CD4-positive, alpha-beta T cell treated with Interferon gamma for 1 hour (primary cell): ENCODE results near the gene NT5C3B.
"Not testable (repeated sequence)": the region's sequence is repeated elsewhere in the genome, so short reads cannot be mapped to it uniquely, and the experiment has no call there.

Experiments used
- DNase-seq: peaks from one replicate; pipeline ENCODE4 v3.0.0-alpha.2; 2020

NT5C3B gene

DNA sequence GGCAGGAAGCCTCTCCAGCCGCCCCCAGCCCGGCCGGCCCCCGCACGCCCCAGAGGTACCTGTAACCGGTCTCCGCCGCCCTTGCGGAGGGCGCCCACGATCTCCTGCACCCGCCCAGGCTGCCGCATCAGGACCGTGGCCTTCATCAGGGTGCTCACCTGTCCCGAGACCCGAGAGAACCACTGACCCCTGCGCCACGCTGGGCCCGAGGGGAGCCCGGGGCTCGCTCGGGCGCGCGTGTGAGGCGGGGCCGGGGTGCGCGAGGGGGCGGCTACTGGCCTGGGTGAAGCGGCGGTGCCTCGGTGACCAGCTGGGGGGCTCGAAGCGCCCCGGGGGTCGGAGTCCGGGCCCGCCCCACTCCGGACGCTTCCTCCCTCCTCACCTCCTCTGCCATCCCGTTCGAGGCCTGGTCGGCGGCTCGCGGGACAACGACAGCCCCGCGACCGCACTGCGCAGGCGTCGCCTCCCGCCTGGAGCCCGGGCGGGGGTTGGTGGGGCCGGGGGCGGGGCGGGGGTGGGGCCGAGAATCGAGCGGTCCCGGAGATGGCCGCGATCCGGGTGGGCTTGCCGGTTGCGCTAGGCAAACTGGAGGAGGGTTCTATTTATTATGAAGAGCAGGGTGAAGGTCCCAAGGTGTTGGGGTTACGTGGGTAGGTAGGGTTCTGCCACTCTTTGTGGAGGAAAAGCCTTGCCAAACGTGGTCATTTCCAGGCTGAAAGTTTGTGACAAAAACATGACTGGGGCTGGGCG lies at the start of gene NT5C3B:
NT5C3B (minus strand) TSS at position 433 of the 750 bp plus-strand sequence; CDS start at position 394, 39 bp downstream.
- DNase-seq: peak; percentile 45

DNA sequence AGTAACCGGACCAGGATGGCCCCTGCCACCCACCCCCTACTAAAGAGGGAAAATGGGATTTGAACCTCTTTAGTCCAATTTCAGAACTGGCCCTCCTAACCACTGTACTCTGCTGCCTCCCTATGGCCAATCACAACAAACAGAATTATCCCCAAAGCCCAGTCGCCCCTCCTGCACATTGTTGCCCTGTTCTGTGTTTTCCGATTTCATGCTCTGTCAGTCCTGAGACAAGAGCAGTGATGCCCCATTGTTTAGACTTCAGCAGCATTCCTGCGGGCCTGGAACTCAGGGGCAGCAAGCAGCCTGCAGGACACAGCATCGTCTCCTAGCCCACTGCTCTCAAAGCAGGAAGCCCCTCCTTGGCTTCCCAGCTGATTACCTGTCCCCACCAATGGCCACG lies 49.7 kb upstream of the NT5C3B start:
- no peak for DNase-seq

DNA sequence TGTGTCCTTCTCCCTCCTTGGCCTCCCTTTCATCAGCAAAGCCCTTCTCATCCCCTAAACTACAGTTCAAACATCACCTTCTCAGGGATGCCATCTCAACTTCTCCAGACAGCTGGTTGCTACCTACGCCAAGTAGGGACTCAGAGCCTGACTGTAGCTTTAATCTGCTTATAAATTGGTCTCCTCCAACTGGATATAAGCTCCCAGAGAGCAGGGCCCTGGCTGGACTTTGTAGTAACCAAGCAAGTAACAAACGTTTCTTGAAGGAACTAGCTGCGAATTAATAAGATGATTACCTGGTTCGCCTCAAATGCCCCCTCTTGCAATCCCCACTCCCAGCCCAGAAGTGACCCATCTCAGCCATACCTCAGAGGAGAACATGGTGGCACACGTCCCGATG lies 46.7 kb upstream of the NT5C3B start:
- no peak for DNase-seq

DNA sequence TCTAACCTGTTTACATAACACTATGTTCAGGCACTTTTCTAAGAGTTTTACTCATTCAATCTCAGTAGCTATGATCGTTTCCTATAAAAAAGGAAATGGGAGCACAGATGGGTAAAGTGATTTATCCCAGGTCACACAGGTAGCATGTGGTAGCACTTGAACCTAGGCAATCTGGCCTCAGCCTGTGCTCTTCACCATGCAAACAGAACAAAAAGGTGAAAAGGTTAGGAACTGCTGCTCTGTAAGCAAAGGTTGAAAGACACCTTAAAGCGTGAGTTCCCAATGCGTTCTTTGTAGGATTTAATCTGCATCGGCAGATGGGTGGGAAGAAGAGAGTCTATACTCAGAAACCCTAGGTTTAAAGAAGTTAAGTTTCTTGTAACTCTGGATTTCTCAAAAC lies 44.1 kb upstream of the NT5C3B start:
- DNase-seq: no peak

DNA sequence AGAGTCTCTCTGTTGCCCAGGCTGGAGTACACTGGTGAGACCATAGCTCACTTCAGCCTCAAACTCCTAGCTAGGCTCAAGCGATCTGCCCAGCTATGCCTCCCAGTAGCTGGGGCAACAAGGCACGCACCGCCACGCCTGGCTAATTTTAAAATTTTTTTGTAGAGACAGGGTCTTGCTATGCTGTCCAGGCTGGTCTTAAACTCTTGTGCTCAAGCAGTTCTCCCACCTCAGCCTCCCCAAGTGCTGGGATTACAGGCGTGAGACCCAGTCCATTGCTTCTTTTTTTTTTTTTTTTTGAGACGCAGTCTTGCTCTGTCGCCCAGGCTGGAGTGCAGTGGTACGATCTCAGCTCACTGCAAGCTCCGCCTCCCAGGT lies 38.2 kb upstream of the NT5C3B start:
- not testable (repeated sequence) for DNase-seq

DNA sequence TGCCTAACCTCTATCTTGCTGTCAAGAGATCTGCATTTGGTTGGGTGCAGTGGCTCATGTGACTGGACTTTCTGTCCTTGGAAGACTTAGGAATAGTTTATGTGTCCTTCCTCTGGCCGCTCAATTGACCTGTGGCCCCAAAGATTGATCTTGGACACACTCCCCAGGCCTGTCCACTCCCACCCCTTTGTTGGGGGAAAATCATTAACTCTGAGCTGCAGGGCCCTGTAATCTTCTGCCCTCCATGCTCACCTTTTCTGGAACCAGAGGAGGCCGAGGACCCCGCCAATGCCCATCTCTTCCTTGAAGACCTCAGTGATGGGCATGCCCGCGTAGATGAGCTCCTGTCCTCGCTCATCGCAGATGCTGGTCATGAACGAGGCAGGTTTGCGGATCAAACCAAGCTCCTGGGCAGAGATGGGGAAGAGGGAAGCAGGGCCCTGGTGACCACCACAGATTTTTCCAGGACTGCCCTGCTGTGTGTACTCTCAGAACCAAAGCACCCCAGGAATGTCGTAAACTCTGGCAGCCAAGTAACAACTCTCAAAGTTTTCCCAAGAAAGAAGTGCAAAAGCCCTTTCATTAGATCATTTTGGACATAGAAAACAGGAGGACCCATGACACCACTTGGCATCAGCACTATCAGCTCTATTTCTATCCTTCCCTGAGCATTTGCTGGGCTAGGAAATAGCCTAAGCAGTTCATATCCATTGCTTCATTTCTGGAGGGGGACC lies 37.7 kb upstream of the NT5C3B start:
- no peak for DNase-seq

DNA sequence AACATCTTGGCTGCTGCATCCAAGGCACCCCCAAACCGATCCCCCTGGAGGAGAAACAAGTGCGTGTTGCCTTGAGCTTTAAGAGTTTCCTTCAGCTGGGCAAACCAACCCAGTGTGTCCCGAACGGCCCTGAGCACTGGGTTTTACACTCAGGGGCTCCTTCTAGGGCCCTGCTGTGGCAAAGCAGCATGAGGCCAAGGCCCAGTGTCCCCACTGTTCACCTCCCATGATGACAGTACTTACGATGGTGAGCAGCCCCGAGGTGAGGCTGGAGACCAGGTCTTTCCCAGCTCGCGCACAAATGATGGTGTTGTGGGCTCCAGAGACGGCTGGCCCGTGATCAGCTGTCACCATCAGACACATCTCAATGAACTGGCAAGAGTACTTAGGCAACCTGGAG lies 35.8 kb upstream of the NT5C3B start:
- no peak for DNase-seq

DNA sequence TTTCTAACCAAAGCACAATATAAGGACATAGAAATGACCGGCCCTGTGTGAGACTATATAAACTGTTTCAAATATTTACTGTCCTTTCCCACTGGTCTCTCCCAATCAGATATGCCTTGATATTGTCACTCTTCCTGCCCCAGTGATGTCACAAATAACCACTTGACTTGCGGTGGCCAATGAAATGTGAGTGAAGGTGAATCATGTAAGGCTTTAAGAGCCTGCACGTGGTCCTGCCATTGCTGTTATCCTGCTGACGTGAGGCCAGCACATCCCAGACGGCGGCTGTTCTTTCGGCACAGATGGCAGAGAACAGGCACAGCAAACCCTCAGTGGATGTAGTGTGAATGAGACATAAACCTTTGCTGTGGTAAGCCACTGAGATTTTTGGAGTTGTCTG lies 34.6 kb upstream of the NT5C3B start:
- DNase-seq: no peak

DNA sequence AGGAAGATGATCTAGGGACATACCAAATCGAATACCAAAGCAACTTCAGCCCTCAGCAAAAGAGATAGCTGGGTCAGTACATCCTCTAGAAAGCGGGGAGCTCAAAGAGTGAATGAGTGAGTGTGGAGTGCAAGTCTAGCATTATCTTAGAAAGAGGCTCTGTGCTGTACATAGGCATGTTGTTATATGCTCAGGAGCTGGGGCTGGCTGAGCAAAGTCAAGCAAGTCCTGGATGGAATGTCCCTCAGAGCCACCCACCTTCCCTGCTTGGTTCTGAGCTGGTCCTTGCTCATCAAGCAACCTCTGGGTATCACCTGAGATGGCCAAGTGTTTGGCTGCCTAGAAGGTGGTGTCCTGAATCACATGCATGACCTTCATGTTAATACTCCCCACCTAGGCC lies 34.1 kb upstream of the NT5C3B start:
- DNase-seq: no peak

DNA sequence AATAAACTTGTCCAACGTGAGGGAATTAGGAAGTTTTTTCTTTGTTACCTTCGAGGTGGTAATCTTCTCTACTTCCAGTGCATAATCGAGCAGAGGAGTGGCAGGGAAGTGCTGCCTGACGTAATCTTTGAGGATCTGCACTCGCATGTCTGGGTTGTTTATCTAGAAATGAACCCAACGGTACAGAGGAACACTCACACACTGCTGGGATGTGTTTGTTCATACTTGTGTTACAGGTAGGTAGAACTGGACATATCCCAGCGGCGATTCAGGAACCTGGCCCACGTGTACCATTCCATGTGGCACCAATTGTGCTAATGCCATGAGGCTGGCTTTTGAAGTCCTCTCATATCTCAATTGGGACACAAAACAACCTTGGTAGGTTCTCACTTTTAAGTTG lies 33.4 kb upstream of the NT5C3B start:
- no peak for DNase-seq

DNA sequence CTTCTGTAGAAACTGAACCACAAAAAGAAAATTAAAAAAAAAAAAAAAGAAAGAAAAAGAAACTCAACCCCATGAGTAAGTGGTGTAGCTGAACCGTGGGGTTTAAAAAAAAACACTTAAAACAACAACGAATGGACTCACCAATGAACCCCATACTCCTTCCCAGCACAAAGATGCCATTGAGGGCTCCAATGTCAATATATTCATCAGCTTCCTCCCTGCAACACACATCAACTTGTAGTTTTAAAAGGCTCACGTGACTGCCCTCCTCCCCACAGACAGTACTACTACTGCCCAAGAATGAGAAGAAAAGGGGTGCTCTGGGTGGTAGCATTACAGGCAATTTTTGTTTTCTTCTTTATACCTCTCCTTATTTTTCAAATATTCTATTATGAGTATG lies 32.5 kb upstream of the NT5C3B start:
- DNase-seq: no peak

DNA sequence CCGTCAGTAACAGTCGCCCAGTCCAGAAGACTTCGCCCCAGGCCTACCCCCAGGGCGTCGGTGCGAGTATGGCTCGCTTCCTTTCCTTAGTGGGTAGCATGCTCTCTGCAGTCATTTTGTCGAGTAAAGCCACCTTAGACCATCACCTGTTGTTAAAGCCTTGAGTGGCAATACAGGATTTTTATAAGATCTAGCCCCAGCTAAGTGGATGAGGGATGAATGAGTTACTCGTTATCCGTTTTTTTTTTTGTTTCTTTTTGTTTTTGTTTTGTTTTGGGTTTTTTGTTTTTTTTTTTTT lies 29.5 kb upstream of the NT5C3B start:
- no peak for DNase-seq

DNA sequence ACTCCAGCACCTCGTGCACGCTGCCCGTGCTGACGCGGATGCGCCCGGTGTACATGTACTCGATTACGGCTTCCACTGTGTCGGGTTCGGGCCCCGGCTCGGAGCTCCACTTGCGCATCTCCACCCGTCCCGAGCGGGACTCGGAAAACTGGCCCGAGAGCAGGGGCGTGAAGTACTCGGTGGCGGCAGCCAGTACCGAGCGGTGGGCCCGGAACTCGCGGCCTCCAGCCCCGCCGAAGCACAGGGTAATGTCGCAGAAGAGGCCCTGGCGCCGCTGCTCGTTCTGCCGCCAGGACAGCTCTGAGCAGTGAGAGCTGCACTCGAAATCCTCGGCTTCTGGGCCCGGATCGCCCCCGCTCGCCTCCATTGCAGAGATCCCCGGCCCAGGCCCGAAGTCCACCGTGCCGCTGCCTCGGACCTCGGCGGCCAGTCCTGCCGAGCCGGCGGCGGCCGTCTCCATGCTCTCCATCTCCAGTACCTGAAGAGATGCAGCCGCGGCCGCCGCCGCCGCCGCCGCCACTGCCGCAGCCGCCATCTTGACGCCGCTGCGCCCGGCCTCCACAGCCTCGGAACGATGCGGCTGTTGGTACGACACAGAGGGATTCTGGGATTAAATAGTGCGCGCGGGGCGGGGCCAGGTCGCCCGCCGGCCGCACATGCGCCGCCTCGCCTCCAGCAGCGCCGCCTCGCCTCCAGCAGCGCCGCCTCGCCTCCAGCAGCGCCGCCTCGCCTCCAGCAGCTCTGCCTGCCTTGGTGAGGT lies 29.0 kb upstream of the NT5C3B start, which contains the start of gene KLHL11:
KLHL11 (minus strand) TSS at position 588 of the 760 bp plus-strand sequence; CDS start at position 535, 53 bp downstream.
- peak; percentile 86 for DNase-seq

DNA sequence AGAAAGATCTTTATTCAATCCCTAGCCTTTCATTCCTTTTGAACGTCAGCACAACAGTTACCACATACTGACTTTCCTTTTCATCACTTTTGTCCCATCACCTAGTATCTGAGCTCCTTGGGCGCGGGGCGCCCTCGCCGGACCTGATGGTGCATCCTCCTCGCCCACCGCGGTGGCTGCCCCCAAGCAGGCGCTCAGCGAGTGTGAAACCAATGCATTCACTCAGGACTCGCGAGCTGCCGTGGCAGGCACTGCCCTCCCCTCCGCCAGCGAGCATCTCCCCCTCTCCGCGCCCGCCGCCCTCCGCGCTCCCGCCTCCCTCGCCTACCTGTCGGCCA lies 28.4 kb upstream of the NT5C3B start:
- peak; percentile 45 for DNase-seq

DNA sequence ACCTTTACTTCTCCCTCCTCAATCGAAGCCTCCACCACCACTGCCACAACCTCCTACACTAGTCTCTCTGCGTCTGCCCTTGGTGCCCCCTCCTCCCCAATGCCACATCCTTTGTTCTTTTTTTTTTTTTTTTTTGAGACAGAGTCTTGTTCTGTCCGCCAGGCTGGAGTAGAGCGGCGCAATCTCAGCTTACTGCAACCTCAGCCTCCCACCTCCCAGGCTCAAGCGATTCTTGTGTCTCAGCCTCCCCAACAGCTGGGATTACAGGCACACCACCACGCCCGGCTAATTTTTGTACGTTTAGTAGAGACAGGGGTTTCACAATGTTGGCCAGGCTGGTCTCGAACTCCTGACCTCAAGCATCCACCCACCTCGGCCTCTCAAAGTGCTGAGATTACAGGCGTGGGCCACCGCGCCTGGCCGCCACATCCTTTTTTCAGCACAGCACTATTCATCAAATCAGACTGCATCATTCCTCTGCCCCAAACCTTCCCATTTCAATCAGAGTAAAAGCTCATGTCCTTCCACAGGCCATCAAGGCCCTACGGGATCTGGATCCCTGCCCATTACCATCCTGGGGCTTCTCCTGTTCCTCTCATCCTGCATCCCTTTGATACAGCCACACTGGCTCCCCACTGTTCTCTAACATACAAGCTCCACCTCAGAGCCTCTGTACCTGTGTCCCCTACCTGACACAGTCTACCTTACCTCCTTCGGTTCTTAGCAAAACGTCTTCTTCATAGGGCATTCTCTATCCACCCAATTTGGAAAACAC lies 27.2 kb upstream of the NT5C3B start:
- DNase-seq: peak; percentile 3

DNA sequence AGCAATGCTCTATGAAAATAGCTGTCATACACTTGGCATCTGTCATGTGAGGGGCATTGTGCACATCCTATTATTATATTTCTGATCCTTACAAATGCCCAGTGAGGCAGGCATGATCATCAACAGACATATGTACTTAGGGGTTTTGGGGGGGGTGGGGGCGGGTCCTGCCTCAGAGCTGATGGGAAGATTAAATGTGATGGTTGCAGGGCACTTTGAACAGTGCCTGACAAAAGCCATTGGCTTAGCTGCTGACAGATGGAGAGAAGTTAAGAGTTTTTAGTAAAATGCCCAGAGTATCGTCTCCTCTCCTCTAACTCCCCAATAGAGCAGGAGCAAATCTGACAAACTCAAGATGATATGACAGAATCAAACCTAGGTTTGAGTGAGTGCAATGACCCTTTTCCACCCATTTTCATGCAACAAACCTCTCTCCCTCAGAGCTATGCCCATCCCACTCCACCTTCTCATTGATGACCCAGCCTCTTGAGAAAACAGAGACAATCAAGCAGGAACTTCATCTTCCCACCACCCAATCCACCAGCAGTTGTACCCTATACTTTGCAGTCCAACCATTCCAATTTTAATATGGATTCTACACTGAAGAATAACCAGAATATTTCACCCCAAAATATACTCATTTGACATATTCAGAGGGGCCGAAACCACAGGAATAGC lies 24.4 kb upstream of the NT5C3B start:
- DNase-seq: no peak

DNA sequence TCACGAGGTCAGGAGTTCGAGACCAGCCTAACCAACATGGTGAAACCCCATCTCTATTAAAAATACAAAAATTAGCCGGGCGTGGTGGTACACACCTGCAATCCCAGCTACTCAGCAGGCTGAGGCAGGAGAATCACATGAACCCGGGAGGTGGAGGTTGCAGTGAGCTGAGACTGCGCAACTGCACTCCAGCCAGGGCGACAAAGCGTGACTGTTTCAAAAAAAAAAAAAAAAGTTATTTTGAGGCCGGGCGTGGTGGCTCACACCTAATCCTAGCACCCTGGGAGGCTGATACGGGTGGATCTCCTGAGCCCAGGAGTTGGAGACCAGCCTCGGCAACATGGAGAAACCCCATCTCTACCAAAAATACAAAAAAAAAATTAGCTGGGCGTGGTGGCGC lies 15.3 kb upstream of the NT5C3B start:
- not testable (repeated sequence) for DNase-seq

DNA sequence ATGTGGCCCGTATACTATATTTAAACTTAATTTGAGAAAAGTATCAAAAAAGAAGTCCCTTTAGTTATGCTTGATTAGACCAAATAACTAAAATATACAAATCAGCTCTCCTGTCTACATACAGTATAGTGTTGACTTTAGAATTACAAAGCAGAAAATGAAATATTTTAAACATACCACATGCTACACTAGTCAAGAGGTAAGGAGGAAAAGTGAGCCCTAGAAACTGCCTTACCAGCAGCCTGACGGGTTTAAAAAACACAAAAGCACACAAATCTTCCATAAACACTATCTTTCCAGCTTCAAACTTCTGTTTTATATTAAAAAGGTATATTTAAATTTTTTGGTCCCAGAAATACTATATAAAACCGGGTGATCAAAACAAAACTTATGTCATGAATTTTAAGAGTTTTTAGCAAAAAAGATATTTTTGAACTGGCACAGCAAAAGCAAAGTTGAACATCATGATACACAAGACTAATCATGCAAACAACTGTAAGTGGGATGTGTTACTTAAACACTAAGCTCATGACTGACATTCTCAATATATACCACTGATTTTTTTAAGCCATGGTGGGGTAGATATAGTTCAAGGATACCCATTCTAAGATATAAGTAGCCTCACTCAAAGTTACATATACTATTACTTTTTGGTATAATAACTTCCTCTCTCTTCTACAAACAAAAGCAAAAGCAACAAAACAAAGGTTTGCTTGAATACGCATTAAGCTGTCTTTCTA lies 13.4 kb upstream of the NT5C3B start:
- DNase-seq: no peak

DNA sequence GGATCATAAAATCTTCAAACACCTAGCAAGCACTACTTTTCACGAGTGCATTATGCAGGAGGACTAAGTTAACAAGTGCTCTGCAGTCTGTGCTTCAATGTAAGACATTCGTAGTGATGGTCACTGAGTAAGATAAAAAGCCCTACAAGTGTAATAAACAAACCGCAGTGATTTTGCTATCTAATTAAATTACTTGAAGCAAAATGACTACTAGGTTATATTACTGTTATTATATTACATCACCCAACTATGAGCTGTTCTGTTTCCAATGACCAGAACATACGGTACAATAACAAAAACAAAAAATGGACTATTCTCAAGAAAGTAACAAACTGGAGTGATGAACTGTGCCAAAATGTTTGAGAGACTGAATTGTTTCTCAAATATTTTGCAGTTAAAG lies 12.8 kb upstream of the NT5C3B start:
- no peak for DNase-seq

DNA sequence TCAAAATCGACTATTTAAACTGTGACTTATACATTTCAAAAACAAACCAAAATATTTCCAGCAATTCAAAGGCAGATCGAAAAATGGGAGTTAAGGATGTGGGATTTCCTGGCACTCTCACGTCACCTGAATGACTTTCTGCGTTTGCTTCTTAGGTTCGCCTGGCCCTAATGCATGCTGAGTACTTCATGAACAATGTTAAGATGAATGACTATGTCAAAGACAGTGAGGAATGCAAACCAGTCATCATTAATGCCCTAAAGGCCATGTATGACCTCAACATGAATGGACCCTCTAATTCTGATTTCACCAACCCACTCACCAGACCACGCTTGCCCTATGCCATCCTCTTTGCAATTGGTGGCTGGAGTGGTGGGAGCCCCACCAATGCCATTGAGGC lies 8.9 kb upstream of the NT5C3B start:
- DNase-seq: no peak

DNA sequence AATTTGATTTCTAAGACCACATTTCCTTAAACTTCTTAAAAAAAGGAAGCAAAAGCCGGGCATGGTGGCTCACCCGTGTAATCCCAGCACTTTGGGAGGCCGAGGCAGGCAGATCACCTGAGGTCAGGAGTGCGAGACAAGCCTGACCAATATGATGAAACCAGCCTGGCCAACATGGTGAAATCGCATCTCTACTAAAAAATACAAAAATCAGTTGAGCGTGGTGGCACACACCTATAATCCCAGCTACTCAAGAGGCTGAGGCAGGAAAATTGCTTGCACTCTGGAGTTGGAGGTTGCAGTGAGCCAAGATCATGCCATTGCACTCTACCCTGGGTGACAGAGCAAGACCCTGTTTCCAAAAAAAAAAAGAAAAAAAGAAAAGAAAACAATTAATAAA lies 4.7 kb upstream of the NT5C3B start:
- DNase-seq: not testable (repeated sequence)

DNA sequence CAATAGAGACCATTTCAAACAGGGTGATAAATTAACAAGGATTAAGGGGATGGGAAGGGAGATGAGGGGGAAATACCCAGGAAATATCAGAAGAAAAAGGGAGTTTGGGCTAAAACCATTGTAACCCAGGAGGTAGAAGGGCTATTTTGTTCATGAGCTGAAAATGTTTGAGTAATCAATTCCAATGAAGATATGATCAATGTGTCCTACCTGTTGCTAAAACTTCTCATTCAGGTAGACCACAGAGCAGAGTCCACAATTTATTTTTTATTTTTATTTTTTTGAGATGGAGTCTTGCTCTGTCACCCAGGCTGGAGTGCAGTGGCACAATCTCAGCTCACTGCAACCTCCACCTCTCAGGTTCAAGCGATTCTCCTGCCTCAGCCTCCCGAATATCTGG lies 3.4 kb upstream of the NT5C3B start:
- not testable (repeated sequence) for DNase-seq
